Activated CD4-positive, alpha-beta T cell treated with anti-CD3 and anti-CD28 coated beads, Interleukin-10, Interleukin-2, amounts not matched to agents 100 ng/mL and 50 ng/mL, durations not matched to agents 16 hours and 8 hours (primary cell): ENCODE data around the gene MTHFD1.
"Not testable (repeated sequence)": the region's sequence is repeated elsewhere in the genome, so short reads cannot be mapped to it uniquely, and the experiment has no call there.

Source experiments
- DNase-seq: peaks from one replicate; pipeline ENCODE4 v3.0.0-alpha.2; 2020

The MTHFD1 gene

DNA sequence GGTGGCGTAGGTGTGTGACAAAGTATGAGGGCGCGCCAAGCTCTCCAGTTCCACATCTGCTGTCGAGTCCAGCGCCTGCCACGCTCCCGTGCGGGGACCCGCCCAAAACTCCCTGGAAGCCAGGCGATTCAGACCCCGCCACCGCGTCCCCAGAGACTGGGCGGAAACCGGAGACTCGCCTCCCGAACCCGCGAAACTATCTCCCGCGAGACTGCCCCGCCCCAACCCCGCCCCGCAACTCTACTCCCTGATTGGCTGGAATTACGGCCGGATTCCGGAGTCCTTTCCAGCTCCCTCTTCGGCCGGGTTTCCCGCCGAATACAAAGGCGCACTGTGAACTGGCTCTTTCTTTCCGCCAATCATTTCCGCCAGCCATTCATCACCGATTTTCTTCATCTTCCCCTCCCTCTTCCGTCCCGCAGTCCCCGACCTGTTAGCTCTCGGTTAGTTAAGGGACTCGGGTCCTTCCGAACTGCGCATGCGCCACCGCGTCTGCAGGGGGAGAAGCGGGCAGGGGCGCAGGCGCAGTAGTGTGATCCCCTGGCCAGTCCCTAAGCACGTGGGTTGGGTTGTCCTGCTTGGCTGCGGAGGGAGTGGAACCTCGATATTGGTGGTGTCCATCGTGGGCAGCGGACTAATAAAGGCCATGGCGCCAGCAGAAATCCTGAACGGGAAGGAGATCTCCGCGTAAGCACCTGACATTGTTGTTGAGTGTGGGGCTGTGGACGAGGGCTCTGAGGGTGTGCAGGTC, at the start of gene MTHFD1:
Gene MTHFD1 (plus strand): TSS at position 572 of the 751 bp plus-strand sequence. CDS start 75 bp downstream, at position 647.
- DNase-seq = peak; percentile 99

GRCh38 chr14:64338616-64339316, 49.4 kb upstream of the MTHFD1 start:
- peak; percentile 98 for DNase-seq

DNA sequence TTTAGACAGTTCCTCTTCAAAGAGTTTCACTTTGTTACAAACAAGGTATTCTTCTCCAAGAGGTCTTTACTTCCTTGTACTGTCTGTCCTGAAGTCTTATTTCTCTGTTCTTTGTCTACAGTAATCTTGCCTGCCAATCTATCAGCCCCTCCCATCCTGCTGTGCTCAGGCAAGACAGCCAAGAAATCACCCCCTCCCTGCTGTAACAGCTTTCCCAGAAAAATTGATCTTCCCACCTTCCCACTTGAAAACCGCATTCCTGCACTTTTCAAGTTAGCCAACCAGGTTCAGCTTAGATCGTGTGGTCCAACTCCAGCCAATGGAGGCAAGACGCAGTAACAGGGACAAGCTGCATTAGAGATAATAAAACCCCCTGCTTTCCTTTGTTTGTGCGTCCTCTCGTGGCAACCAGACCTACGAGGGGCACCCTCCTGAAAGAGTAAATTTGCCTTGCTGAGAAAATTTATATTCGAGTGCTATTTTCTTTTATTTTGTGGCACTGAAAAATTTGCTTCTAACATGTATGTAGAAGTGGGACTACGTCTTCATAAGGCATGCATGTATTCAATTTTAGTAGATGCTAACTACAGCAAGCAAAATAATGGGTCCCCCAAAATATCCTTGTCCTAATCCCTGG, 47.5 kb upstream of the MTHFD1 start:
- DNase-seq = no peak

DNA sequence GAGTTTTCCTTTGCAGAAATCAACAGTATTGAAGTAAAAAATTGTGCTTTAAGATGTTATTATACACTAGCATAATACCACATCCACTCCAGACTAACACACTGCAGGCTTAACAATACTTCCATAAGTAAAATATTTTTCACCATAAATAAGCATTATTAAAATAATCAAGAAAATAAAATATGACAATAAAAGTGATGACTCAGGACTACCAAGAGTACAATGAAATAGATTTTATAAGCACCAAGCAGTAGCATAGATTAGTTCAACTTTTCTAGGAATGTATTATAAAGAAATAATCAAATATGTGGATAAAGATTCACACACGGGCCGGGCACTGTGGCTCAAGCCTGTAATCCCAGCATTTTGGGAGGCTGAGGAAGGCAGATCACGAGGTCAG, 40.4 kb upstream of the MTHFD1 start:
- DNase-seq = no peak

DNA sequence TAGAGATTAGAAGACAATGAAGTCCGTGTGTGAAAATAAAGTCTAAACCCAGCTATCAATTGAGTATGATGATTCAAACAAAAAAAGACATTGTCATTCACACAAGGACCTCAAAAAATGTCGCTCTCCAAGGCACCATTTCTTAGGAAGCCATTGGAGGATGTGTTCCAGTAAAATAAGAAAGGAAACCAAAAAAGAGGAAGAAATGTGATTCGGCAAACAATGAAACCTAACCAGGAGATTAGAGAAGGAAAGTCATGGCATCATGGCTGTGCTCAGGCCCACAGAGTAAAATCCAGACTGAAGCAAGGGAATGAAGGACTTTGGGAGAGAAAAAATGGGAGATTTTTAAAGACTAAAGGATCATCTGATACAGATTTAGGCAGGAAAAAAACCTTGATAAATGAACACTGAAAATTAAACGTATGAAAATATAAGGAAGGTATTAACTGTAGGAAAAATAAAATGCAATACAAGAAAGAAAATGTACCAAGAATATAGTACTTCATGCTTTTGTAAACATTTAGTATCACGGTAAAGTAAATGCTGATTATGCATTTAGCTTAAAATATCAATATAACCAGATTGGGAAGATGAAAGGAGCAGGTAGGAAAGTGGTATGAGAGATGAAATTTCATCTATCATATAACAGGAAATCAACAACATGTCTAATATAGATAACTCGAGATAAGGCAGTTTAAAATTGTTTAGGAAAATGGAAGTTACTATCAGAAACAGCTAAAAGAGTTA, 38.2 kb upstream of the MTHFD1 start:
- DNase-seq = no peak

DNA sequence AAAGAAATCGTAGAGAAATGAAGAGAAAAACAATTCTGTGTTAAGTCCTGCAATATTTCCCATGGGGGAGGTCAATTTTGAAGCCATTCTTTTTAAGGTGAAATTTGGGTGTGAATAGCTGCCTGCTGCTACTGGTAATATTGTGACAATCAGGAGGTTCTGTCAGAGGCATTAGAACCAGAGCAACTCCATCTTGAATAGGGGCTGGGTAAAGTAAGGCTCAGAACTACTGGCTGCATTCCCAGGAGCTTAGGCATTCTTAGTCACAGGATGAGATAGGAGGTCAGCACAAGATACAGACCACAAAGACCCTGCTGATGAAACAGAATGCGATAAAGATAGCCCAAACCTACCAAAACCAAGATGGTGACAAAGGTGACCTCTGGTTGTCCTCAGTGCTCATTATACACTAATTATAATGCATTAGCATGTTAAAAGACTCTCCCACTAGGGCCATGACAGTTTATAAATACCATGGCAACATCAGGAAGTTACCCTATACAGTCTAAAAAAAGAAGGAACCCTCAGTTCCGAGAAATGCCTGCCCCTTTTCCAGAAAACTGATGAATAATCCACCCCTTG, 24.8 kb upstream of the MTHFD1 start:
- no peak for DNase-seq

DNA sequence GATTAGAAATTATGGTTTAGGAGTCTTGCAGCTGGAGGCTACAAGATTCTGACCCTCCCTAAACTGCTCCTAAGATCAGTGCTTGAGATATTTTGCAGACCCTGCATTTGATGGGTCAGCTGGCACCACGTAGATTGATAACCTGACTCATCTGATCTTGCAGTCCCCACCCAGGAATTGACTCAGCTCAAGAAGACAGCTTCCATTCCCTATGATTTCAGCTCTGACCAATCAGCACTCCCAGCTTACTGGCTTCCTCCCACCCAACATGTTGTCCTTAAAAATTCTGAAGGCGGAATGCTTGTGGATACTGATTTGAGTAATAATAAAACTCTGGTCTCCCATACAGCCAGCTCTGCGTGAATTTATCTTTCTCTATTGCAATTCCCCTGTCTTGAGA, 23.2 kb upstream of the MTHFD1 start:
- DNase-seq = no peak

DNA sequence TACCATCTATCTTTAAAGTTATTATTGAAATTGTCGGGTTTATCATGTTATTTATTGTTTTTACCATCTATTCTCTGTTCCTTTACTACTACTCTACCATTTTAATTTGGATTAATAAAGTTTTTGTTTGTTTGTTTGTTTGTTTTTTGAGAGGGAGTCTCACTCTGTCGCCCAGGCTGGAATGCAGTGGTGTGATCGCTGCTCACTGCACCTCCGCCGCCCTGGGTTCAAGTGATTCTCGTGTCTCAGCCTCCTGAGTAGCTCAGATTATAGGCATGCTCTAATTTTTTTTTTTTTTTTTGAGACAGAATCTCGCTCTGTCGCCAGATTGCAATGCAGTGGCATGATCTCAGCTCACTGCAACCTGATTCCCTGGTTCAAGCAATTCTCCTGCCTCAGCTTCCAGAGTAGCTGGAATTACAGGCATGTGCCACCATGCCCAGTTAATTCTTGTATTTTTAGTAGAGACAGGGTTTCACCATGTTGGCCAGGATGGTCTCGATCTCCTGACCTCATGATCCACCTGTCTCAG, 22.7 kb upstream of the MTHFD1 start:
- not testable (repeated sequence) for DNase-seq

DNA sequence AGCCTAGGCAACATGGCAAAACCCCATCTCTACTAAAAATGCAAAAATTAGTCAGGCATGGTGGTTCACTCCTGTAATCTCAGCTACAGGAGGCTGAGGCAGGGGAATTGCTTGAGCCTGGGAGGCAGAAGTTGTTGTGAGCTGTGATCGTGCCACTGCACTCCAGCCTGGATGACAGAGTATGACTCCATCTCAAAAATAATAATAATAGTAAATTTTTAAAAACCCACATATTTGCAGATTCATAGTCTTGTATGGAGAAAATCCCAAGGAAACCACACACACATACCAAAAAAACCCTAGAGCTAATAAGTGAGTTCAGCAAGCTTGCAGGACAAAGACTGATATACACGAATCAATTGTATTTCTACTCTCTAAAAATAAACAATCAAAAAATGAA, 19.0 kb upstream of the MTHFD1 start:
- no peak for DNase-seq

DNA sequence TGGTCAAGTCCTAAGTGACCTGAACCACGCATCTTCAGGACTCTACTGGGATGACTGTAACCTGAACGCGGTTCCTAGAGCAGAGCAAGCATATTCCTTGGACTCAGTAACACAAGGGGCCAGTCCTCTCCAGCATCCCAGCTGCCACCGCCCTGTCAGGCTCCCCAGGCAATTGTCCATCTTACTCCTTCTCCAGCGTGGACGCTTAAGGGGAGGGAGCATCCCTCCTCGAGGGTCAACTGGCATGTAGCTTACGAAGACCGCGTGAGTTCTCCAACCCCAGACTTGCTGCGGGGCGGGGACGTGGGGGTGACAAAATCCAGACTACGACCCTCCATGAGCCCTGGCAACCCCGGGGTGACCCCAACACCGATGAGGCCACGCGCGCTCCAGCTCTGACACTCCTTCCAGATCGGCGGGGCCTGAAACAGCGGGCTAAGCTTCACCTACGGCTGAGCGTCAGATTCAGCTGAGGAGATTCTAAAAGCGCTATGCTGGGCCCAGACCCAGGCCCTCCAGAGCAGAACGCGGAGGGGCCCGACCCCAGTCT, 846 bp upstream of the MTHFD1 start:
- DNase-seq = peak; percentile 31

DNA sequence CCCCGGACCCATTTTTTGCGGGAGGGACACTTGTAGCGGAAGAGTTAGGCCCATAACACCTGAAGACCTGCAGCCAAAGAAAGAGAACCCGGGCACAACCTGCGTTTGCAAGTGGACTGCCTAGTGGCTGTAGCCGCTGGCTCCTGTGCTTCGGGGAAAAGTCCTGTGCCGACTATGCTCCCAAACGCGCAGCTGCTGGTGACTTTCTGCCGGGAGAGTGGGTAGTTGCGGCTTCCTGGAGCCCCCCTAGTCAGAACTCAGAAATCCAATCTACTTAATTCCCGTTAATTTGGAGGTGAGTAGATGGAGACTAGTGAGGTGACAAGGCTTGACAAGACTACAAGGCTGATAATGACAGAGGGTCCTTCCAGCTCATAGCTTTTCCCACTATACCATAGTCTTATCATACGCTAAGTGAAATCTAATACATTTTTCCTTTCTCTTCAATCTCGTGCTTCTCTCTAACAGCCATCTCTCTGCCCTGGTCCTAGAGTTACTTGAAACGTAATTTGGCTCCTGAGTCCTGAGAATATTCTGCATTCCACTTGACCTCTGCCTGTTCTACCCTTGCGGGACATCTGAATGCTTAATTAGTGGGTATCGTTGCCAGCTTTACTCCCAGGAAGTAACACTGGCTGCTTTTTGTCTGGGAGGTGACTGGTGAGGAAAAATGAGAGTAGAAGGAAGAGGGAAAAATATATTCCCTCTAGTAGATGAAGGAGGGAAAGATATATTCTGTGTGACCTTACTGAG, 556 bp downstream of the MTHFD1 start:
- DNase-seq = no peak

DNA sequence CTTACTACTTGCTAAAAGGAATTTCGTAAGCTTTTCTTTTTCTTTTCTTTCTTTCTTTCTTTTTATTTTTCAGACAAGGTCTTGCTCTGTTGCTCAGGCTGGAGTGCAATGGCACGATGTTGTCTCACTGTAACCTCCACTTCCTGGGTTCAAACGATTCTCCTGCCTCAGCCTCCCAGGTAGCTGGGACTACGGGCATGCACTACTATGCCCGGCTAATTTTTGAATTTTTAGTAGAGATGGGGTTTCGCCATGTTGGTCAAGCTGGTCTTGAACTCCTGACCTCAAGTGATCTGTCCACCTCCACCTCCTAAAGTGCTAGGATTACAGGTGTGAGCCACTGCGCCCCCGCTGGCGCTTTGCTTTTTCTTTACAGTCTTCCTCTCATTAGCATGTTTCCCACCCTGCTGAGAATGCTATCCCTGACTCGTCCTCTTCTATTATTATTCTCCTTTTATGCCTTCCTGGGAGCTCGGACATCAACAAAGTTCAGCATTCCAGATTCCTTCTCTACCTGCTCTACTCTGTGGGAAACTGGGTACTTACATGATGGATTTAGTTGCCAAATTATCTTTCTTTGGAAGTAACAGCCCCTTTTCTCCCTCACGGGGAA, 3.1 kb downstream of the MTHFD1 start:
- no peak for DNase-seq

DNA sequence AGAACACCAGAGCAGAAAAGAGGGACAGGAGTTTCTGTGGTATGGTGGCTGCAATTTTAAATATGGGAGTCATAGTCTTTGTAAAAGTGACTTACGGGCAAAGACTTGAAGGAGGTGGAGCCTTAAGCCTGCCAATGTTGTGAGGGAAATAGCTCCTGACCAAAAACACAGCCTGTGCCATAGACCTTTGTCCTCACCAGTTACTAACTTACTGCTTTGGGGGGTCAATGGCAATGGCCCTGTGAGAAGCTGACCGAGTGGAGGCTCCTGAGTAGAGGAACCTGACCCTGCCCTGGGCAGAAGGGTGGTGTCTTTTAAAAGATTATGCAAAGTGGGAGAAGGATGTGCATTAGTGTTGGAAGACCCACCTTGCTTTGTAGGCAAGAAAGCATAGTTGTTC, 3.8 kb downstream of the MTHFD1 start:
- no peak for DNase-seq

- not testable (repeated sequence) for DNase-seq
Measured at GRCh38 chr14:64393189-64393726, 5.1 kb downstream of the MTHFD1 start.

- no peak for DNase-seq
Measured at GRCh38 chr14:64394423-64394822, 6.3 kb downstream of the MTHFD1 start.

- no peak for DNase-seq
Measured at GRCh38 chr14:64394977-64395633, 7.0 kb downstream of the MTHFD1 start.

DNA sequence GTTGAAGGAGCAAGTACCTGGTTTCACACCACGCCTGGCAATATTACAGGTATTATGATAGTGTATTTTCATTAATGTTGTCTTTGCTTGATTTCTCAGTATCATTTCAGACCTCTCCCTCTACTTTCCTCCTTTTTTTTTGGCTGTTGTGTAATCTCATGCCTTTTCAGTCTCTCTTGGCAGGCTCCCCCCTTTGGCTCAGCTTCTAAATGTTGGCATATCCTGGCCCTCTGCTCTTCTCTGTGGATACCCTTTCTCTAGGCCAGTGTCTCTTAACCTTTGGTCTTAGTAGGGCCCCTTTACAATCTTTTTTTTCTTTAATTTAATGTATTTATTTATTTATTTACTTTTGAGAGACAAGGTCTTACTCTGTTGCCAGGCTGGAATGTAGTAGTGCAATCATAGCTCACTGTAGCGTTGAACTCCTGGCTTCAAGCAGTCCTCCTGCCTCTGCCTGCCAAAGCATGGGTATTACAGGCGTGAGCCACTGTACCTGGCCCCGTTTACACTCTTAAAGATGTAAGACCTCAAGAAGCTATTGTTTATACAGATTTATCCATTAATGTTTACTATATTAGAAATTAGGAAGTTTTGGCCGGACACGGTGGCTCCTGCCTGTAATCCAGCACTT, 12.8 kb downstream of the MTHFD1 start:
- DNase-seq = no peak

DNA sequence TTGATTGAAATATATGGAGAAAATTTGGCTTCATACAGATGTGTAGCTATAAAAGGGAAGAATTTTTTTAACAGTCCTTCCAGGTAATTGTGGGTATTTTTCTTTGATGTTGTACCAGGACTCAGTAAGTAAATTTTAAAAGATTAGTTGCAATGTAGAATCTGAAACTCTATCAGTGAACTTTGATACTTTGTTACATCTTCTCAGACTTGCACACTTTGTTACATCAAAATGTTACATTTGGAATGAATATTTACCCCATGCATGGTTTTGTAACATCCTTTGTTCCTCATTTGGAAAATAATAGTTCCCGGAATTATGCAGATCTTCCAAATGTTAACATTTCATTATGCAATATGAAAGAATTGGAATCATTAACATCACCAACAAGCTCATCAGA, 13.8 kb downstream of the MTHFD1 start:
- DNase-seq = no peak

DNA sequence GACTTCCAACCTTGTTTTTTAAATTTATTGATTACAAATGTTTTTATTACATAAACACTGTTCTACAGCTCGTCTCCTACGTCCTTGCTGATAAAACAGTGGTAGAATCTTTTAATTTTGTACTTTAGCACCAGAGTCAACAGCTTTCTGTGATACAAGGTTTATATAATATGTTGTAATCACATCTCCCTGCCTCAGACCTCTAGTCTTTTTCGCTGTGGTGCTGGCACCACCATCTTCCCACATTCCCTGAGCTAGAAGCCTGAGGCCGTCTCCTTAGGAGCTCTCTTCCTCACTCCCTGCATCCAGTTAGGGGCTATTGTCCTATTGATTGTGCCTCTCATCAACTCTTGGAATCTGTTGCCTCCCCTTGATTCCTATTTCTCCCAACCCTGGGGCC, 17.1 kb downstream of the MTHFD1 start:
- DNase-seq = no peak

GRCh38 chr14:64407329-64407728, 19.2 kb downstream of the MTHFD1 start:
- DNase-seq = no peak
